Subcutaneous abdominal adipose tissue (tissue), 5 donors: ENCODE data around the gene SERPINH1.

ENCODE experiments used
- H3K27ac ChIP-seq: one replicate; pipeline ENCODE4 v1.7.0; 2013; ENCODE audit warnings: low read depth, mild to moderate bottlenecking, inconsistent platforms, low read length, moderate library complexity
- H3K27me3 ChIP-seq, 5 donors: one replicate each; pipeline ENCODE4 v1.7.0; 2013; ENCODE audit warnings: low read length in 5 of 5, inconsistent platforms in 1 of 5; ENCODE audit not compliant: control insufficient read depth in 5 of 5, insufficient read depth in 4 of 5
- H3K36me3 ChIP-seq, 5 donors: one replicate each; pipeline ENCODE4 v1.7.0; 2013; ENCODE audit warnings: low read length in 5 of 5; ENCODE audit not compliant: control insufficient read depth in 5 of 5, insufficient read depth in 5 of 5
- H3K4me1 ChIP-seq, 5 donors: one replicate each; pipeline ENCODE4 v1.7.0; 2013; ENCODE audit warnings: low read length in 5 of 5, mild to moderate bottlenecking in 3 of 5, moderate library complexity in 1 of 5; ENCODE audit not compliant: control insufficient read depth in 5 of 5, insufficient read depth in 5 of 5
- H3K4me3 ChIP-seq, 5 donors: one replicate each; pipeline ENCODE4 v1.7.0; 2013; ENCODE audit warnings: low read length in 5 of 5, low read depth in 1 of 5
- H3K9ac ChIP-seq, 5 donors: one replicate each; pipeline ENCODE4 v1.7.0; 2013; ENCODE audit warnings: low read length in 5 of 5, mild to moderate bottlenecking in 4 of 5, moderate library complexity in 3 of 5
- H3K9me3 ChIP-seq, 5 donors: one replicate each; pipeline ENCODE4 v1.7.0; 2013; ENCODE audit warnings: low read length in 5 of 5; ENCODE audit not compliant: control insufficient read depth in 5 of 5
- donor health status: healthy.
- donor health status: healthy.
- donor health status: healthy.
- donor health status: healthy.
- donor health status: healthy.

SERPINH1 gene

GRCh38 chr11:75563501-75563977 is 1.5 kb downstream of the SERPINH1 start:
- Histone ChIP-seq H3K9me3 (no peaks in the 10 kb centered on the region), H3K9ac (peak overlapping the region; percentile 98 to 100 (median 98)), H3K4me1 (peaks cover 39 to 94% (median 91%) of the 10 kb centered on the region in 5 donors), H3K27ac (peak overlapping the region; percentile 100), H3K36me3 (peaks cover 0 to 41% (median 27%) of the 10 kb centered on the region in 5 donors), H3K4me3 (peak overlapping the region; percentile 94 to 99 (median 98)), H3K27me3 (no peaks in the 10 kb centered on the region)

- H3K36me3 ChIP-seq, result peaks cover 0 to 47% (median 33%) of the 10 kb centered on the region in 5 donors
- no peaks in the 10 kb centered on the region for H3K27me3 ChIP-seq
- peaks cover 34 to 93% (median 91%) of the 10 kb centered on the region in 5 donors for H3K4me1 ChIP-seq
- H3K9me3 ChIP-seq, result no peaks in the 10 kb centered on the region
- H3K4me3 ChIP-seq, result peak overlapping the region; percentile 94 to 99 (median 98)
- peak overlapping the region; percentile 100 for H3K27ac ChIP-seq
- peak overlapping the region; percentile 98 to 100 (median 98) for H3K9ac ChIP-seq
Observed at GRCh38 chr11:75563978-75564552, 2.0 kb downstream of the SERPINH1 start.

GRCh38 chr11:75565221-75565814 is 3.3 kb downstream of the SERPINH1 start:
- Histone ChIP-seq H3K9ac (peak overlapping the region; percentile 90 to 100 (median 98)), H3K4me1 (peaks cover 32 to 90% (median 87%) of the 10 kb centered on the region in 5 donors), H3K36me3 (peaks cover 3 to 58% (median 44%) of the 10 kb centered on the region in 5 donors), H3K9me3 (no peaks in the 10 kb centered on the region), H3K27me3 (no peaks in the 10 kb centered on the region), H3K27ac (peak overlapping the region; percentile 100), H3K4me3 (peak overlapping the region; percentile 74 to 99 (median 97))

- H3K4me1 ChIP-seq, result peaks cover 30 to 90% (median 85%) of the 10 kb centered on the region in 5 donors
Observed at GRCh38 chr11:75565916-75566762, 4.1 kb downstream of the SERPINH1 start.

GRCh38 chr11:75566763-75567279 is 4.8 kb downstream of the SERPINH1 start:
- Histone ChIP-seq H3K36me3 (peaks cover 7 to 73% (median 59%) of the 10 kb centered on the region in 5 donors), H3K4me1 (peaks cover 30 to 90% (median 84%) of the 10 kb centered on the region in 5 donors), H3K27ac (peak overlapping the region; percentile 100)

More at GRCh38 chr11:75565916-75566762, 4.1 kb downstream of the SERPINH1 start:
- Histone ChIP-seq H3K9me3 (no peaks in the 10 kb centered on the region), H3K27me3 (no peaks in the 10 kb centered on the region), H3K9ac (peak overlapping the region in 4 of 5 donors; percentile 33 to 99 (median 76)), H3K27ac (peak overlapping the region; percentile 100), H3K4me3 (peak overlapping the region; percentile 10 to 97 (median 74)), H3K36me3 (peaks cover 6 to 67% (median 52%) of the 10 kb centered on the region in 5 donors)

GRCh38 chr11:75567971-75568370 is 5.9 kb downstream of the SERPINH1 start:
- Histone ChIP-seq H3K9ac (no peak overlapping the region), H3K27me3 (no peaks in the 10 kb centered on the region), H3K36me3 (peaks cover 7 to 85% (median 71%) of the 10 kb centered on the region in 5 donors), H3K9me3 (no peaks in the 10 kb centered on the region), H3K4me3 (no peak overlapping the region), H3K27ac (peak overlapping the region; percentile 58), H3K4me1 (peaks cover 28 to 96% (median 81%) of the 10 kb centered on the region in 5 donors)

More at GRCh38 chr11:75566763-75567279, 4.8 kb downstream of the SERPINH1 start:
- Histone ChIP-seq H3K4me3 (peak overlapping the region in 2 of 5 donors; percentile 36 to 97), H3K9me3 (no peaks in the 10 kb centered on the region), H3K27me3 (no peaks in the 10 kb centered on the region), H3K9ac (no peak overlapping the region)

GRCh38 chr11:75568616-75569219 is 6.7 kb downstream of the SERPINH1 start:
- no peak overlapping the region for H3K9ac ChIP-seq
- H3K4me1 ChIP-seq, result peaks cover 27 to 90% (median 74%) of the 10 kb centered on the region in 5 donors
- no peaks in the 10 kb centered on the region for H3K27me3 ChIP-seq
- H3K36me3 ChIP-seq, result peaks cover 7 to 92% (median 78%) of the 10 kb centered on the region in 5 donors
- H3K4me3 ChIP-seq, result no peak overlapping the region
- peak overlapping the region; percentile 58 for H3K27ac ChIP-seq
- no peaks in the 10 kb centered on the region for H3K9me3 ChIP-seq

- H3K36me3 ChIP-seq, result peaks cover 7 to 90% (median 81%) of the 10 kb centered on the region in 5 donors
- H3K9me3 ChIP-seq, result no peaks in the 10 kb centered on the region
- no peaks in the 10 kb centered on the region for H3K27me3 ChIP-seq
- peaks cover 11 to 70% (median 54%) of the 10 kb centered on the region in 5 donors for H3K4me1 ChIP-seq
- H3K4me3 ChIP-seq, result no peak overlapping the region
- peak overlapping the region; percentile 25 for H3K27ac ChIP-seq
- peak overlapping the region in 2 of 5 donors; percentile 25 for H3K9ac ChIP-seq
Observed at GRCh38 chr11:75570559-75571139, 8.6 kb downstream of the SERPINH1 start.

GRCh38 chr11:75571625-75572024 is 9.6 kb downstream of the SERPINH1 start:
- H3K27me3 ChIP-seq, result no peaks in the 10 kb centered on the region
- H3K9ac ChIP-seq, result no peak overlapping the region
- peaks cover 6 to 70% (median 52%) of the 10 kb centered on the region in 5 donors for H3K4me1 ChIP-seq
- peak overlapping the region; percentile 54 for H3K27ac ChIP-seq
- H3K9me3 ChIP-seq, result no peaks in the 10 kb centered on the region
- peaks cover 7 to 81% (median 73%) of the 10 kb centered on the region in 5 donors for H3K36me3 ChIP-seq
- H3K4me3 ChIP-seq, result no peak overlapping the region
